K562 (cell line): ENCODE results near the gene FTO. TPM values are rescaled to one million over a fixed set of nuclear protein-coding genes. Genes with fewer than 3 reads are reported as not detected.

Experiments
- ATAC-seq: fragments of 200-7000 bp; cut with Tn5 transposase; 3 replicates; pipeline ENCODE4 v1.9.1; 2020; ENCODE audit warnings: moderate library complexity
- BruUV-seq: library from RNA; stranded (reverse); fragments of 400-500 nt; replicated peaks from 2 replicates; lab custom pipeline; 2021; lab: Mats Ljungman, UMichigan
- CTCF ChIA-PET: fragments of 300-600 bp; formaldehyde crosslinking; extraction: SDS; loops from one replicate; lab custom pipeline; 2021; ENCODE audit warnings: low intra/inter-chr PET ratio; lab: Yijun Ruan, JAX
- POLR2A ChIA-PET: fragments of 300-600, 350-650 bp; sonication (Branson Sonifier 250); formaldehyde crosslinking; extraction: SDS; loops from one replicate; lab custom pipeline; 2021; ENCODE audit warnings: antibody characterized with exemption, inconsistent platforms; lab: Yijun Ruan, JAX
- DNase-seq, 4 experiments: peaks; one replicate each; pipeline versions ENCODE4 v3.0.0 to v3.0.0-alpha.2; 2011 to 2018; ENCODE audit warnings: low spot score in 3 of 4, mixed read lengths in 3 of 4; ENCODE audit errors: extremely low read depth in 1 of 4
- FAIRE-seq: peaks from 2 replicates; lab custom pipeline; 2011; peaks lifted over from hg19 to GRCh38; lab: Jason Lieb, UNC
- H2AFZ ChIP-seq: 2 replicates; pipeline ENCODE4 v1.6.0; 2011; ENCODE audit warnings: low read depth, low read length, control low read depth, inconsistent platforms
- H3K27ac ChIP-seq: fragments of 200-600 bp; 3 replicates; pipeline ENCODE4 v1.8.0; 2011; ENCODE audit warnings: low read depth, mild to moderate bottlenecking, control low read depth, inconsistent platforms, low read length, moderate library complexity, mixed read lengths; ENCODE audit errors: extremely low read depth
- H3K27me3 ChIP-seq, 2 experiments: fragments of 300-600 bp in 1 of 2; 2 replicates in 1 of 2; 3 replicates in 1 of 2; pipeline versions ENCODE4 v1.6.0 to v1.8.0; 2011; ENCODE audit warnings: inconsistent platforms in 2 of 2, low read length in 2 of 2, mild to moderate bottlenecking in 1 of 2, mixed read lengths in 1 of 2, moderate library complexity in 1 of 2; ENCODE audit not compliant: control insufficient read depth in 2 of 2, insufficient read depth in 2 of 2
- H3K36me3 ChIP-seq: fragments of 300-600 bp; 3 replicates; pipeline ENCODE4 v1.8.0; 2011; ENCODE audit warnings: mild to moderate bottlenecking, low read length, inconsistent platforms; ENCODE audit not compliant: control insufficient read depth, insufficient read depth
- H3K4me1 ChIP-seq, 2 experiments: fragments of 200-600 bp in 1 of 2; replicated peaks in 1 of 2; 2 replicates in 1 of 2; 3 replicates in 1 of 2; pipeline versions ENCODE4 v1.5.1 to v1.8.0; 2011; ENCODE audit warnings: inconsistent platforms in 2 of 2, low read length in 2 of 2, mild to moderate bottlenecking in 1 of 2, mixed read lengths in 1 of 2, moderate library complexity in 1 of 2; ENCODE audit not compliant: control insufficient read depth in 2 of 2, insufficient read depth in 2 of 2
- H3K4me2 ChIP-seq: 2 replicates; pipeline ENCODE4 v1.6.1; 2011; ENCODE audit warnings: low read length, control low read depth, inconsistent platforms, mixed read lengths; ENCODE audit not compliant: insufficient read depth
- H3K4me3 ChIP-seq: fragments of 200-600 bp; sonication (generic), shearing (Covaris generic); 2 replicates; pipeline ENCODE4 v1.5.1; 2016; ENCODE audit warnings: control low read depth, inconsistent platforms
- H3K79me2 ChIP-seq: fragments of 200-600 bp; 3 replicates; pipeline ENCODE4 v1.8.0; 2011; ENCODE audit warnings: low read length, inconsistent platforms; ENCODE audit not compliant: control insufficient read depth, insufficient read depth
- H3K9ac ChIP-seq, 2 experiments: 2 replicates each; pipeline versions ENCODE4 v1.6.0 to v1.6.1; 2011; ENCODE audit warnings: low read depth in 2 of 2, low read length in 2 of 2, control low read depth in 1 of 2, inconsistent platforms in 1 of 2, mild to moderate bottlenecking in 1 of 2, mixed read lengths in 1 of 2; ENCODE audit not compliant: insufficient read depth in 1 of 2
- H3K9me1 ChIP-seq: one replicate; pipeline ENCODE4 v1.6.0; 2011; ENCODE audit warnings: inconsistent platforms, mild to moderate bottlenecking, low read length, moderate library complexity; ENCODE audit not compliant: control insufficient read depth, insufficient read depth
- H3K9me3 ChIP-seq: replicated peaks from 2 replicates; pipeline ENCODE4 v1.5.1; 2011; ENCODE audit warnings: low read depth, low read length, inconsistent platforms; ENCODE audit not compliant: control insufficient read depth, insufficient read depth
- H4K20me1 ChIP-seq: replicated peaks from 2 replicates; pipeline ENCODE4 v1.6.1; 2011; ENCODE audit warnings: low read length, inconsistent platforms, mixed read lengths; ENCODE audit not compliant: control insufficient read depth, insufficient read depth
- HMG20B ChIP-seq: fragments of 250-450 bp; sonication (Bioruptor Pico); IDR thresholded peaks from 2 replicates; pipeline ENCODE4 v1.5.0; 2021; ENCODE audit warnings: mild to moderate bottlenecking
- HNRNPH1 ChIP-seq: fragments of 200-400 bp; formaldehyde crosslinking; optimal IDR thresholded peaks from 2 replicates; pipeline ENCODE3; 2017; ENCODE audit warnings: low read depth, mild to moderate bottlenecking, low read length, moderate library complexity
- KLF6 ChIP-seq: fragments of 250-450 bp; sonication (Bioruptor Pico); IDR thresholded peaks from 2 replicates; pipeline ENCODE4 v1.4.0; 2020; ENCODE audit warnings: mild to moderate bottlenecking, moderate library complexity, borderline replicate concordance
- SMARCC2 ChIP-seq: fragments of 450-650 bp; IDR thresholded peaks from 2 replicates; pipeline ENCODE4 v1.6.1; 2017; ENCODE audit warnings: antibody characterized with exemption, moderate library complexity, mild to moderate bottlenecking, low read depth
- TAF1 ChIP-seq: IDR thresholded peaks from 2 replicates; pipeline ENCODE4 v1.6.1; 2011; ENCODE audit warnings: mild to moderate bottlenecking, low read length, moderate library complexity; ENCODE audit not compliant: insufficient read depth, control insufficient read depth, severe bottlenecking; ENCODE audit errors: extremely low read depth
- ZNF212 ChIP-seq: fragments of 450-650 bp; formaldehyde crosslinking; IDR thresholded peaks from 2 replicates; pipeline ENCODE4 v1.4.0; 2020; ENCODE audit warnings: mild to moderate bottlenecking
- in situ Hi-C: fragments of 300-500 bp; cut with MboI; formaldehyde crosslinking; loops from 4 replicates; pipeline ENCODE4 v1.15.0; 2018; ENCODE audit warnings: inconsistent platforms, mixed read lengths
- intact Hi-C: fragments of 100-400 bp; cut with micrococcal nuclease; formaldehyde crosslinking; loops from 2 replicates; pipeline ENCODE4 v1.14.2; 2022
- polyA plus RNA-seq, 8 experiments: library from polyadenylated mRNA; depleted of rRNA in 4 of 8; stranded (reverse) in 5 of 8; unstranded in 3 of 8; fragments of >200 nt; fragmentation: Nextera tagmentation in 2 of 8; fragmentation: Illumina TruSeq in 1 of 8; extraction: Ambion mirVana in 2 of 8; extraction: Trizol in 1 of 8; gene quantifications; 2 replicates each; pipeline versions ENCODE4 v1.2.1 to v1.2.3, GENCODE V29; 2011 to 2014; ENCODE audit warnings: inconsistent platforms in 1 of 8, missing spikeins in 1 of 8
- total RNA-seq, 7 experiments: library from RNA; depleted of rRNA in 6 of 7; stranded (reverse); fragments of >200 nt in 6 of 7; fragmentation: Illumina TruSeq in 2 of 7; extraction: Trizol in 2 of 7; gene quantifications; 2 replicates each; pipeline versions ENCODE4 v1.2.1 to v1.2.3, GENCODE V29; 2011 to 2021; ENCODE audit warnings: low replicate concordance in 1 of 7

Gene FTO
- total and polyA plus RNA-seq, 9 of the 15 experiments (the other 6 are each of a cell fraction or from before 2014, with no cell fraction given): 11.3 to 27.7 (median 25.5) TPM

- TF ChIP-seq SMARCC2 (no peak), TAF1 (no peak), ZNF212 (CRISPR knock-in tag) (no peak), KLF6 (CRISPR knock-in tag) (no peak), HMG20B (CRISPR knock-in tag) (no peak)
These were observed 88.4 kb downstream of the FTO start (continued) for GRCh38 chr16:53792161-53792951.

- H3K27ac ChIP-seq: no peak overlapping the region
- H3K27me3 ChIP-seq: no peaks in the 10 kb centered on the region
- intact Hi-C loops: no loop called here
- ChIA-PET CTCF (no interaction called here), POLR2A (no interaction called here)
- H3K9ac ChIP-seq: no peak overlapping the region
- H3K9me3 ChIP-seq: no peaks in the 10 kb centered on the region
- H3K9me1 ChIP-seq: no peaks in the 10 kb centered on the region
- FAIRE-seq (no peak), ATAC-seq (no peak)
- H3K79me2 ChIP-seq: no peaks in the 10 kb centered on the region
- no peak for TF ChIP-seq HNRNPH1
- TF ChIP-seq, all 486 proteins: peak for 0
- H3K4me2 ChIP-seq: no peak overlapping the region
- no peak for DNase-seq
- no TSS peak for BruUV-seq
- H2AFZ ChIP-seq: no peak overlapping the region
- H3K4me3 ChIP-seq: no peak overlapping the region
- in situ Hi-C loops: no loop called here
- no peaks in the 10 kb centered on the region for H3K36me3 ChIP-seq
- no peaks in the 10 kb centered on the region for H4K20me1 ChIP-seq
- no peaks in the 10 kb centered on the region; a peak in 1 of 5 replicates for H3K4me1 ChIP-seq
These were observed 99.5 kb downstream of the FTO start for GRCh38 chr16:53803451-53803850.
